Activated CD4-positive, alpha-beta T cell treated with anti-CD3 and anti-CD28 coated beads for 1 hour (primary cell): ENCODE results near the gene PNN.
"Not testable (repeated sequence)": the region's sequence is repeated elsewhere in the genome, so short reads cannot be mapped to it uniquely, and the experiment has no call there.

ENCODE experiments used
- DNase-seq: peaks from one replicate; pipeline ENCODE4 v3.0.0-alpha.2; 2020

The PNN gene

DNA sequence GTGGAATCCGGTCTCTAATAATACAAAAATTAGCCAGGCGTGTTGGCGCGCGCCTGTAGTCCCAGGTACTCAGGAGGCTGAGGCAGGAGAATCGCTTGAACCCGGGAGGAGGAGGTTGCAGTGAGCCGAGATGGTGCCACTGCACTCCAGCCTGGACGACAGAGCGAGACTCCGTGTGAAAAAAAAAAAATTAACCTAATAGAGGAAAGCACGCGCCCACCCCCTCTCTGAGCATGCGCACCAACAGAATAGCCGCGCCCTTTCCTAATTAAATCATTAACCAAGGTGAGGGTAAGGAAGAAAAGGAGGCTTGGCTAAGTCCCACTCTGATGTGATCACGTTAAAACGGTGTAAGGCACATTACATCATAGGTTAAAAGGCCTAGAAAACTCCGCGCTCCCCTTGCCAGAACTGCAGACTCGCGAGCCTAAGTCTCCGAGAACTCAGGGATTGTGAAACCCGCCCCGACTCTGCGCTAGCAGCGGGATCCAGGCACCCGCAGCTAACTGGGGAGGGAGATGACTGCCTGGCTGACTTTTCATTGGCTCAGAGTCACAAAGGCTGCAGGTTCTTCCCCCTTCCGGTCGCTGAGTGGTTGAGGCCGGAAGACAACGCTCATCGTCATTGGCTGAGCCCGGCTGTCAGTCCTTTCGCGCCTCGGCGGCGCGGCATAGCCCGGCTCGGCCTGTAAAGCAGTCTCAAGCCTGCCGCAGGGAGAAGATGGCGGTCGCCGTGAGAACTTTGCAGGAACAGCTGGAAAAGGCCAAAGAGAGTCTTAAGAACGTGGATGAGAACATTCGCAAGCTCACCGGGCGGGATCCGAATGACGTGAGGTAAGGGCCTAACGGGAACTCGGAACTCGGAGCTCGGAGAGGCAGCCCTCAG lies at the start of gene PNN:
Gene PNN (plus strand): TSS at position 695 of the 885 bp plus-strand sequence. CDS start 26 bp downstream, at position 721.
- peak; percentile 95 for DNase-seq

DNA sequence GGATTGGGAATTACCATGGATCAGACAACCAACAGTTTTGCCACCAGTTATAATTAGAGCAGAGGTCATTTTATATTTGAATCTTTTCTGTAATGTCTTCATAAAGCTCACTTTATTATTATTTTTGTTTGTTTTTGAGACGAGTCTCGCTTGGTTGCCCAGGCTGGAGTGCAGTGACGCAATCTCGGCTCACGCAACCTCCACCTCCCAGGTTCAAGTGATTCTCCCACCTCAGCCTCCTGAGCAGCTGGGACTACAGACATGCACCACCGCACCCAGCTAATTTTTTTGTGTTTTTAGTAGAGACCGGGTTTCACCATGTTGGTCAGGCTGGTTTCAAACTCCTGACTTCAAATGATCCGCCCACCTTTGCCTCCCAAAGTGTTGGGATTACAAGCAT lies 37.2 kb upstream of the PNN start:
- not testable (repeated sequence) for DNase-seq

DNA sequence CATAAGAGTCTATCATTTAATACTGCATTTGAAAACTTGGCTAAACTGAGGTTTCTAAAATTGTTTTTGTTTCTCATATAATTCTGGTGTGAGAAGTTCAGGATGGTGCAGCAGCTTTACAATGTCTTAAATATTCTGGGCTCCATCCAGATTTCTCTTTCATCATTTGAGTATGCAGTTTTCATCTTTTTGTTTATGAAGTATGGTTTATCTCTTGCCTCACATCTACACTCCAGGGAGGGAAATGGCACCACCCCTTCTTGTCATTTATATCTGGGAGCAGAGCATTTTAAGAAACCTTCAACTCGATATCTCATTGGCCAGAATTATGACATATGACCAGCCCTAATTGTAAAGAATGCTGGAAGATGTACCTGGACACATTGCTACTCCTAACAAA lies 36.6 kb upstream of the PNN start:
- DNase-seq = no peak

DNA sequence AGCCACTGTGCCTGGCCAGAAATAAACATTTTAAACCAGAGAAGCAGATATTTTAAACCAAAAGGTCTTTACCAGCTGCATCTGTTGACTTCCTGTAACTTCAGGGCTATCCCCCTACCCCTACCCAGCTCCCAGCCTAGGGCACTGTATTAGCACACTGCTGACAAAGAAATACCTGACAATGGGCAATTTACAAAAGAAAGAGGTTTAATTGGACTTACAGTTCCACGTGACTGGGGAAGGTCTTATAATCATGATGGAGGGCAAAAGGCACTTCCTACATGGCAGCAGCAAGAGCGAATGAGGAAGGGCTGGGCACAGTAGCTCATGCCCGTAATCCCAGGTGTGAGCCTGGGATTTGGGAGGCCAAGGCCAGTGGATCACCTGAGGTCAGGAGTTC lies 34.9 kb upstream of the PNN start:
- no peak for DNase-seq

DNA sequence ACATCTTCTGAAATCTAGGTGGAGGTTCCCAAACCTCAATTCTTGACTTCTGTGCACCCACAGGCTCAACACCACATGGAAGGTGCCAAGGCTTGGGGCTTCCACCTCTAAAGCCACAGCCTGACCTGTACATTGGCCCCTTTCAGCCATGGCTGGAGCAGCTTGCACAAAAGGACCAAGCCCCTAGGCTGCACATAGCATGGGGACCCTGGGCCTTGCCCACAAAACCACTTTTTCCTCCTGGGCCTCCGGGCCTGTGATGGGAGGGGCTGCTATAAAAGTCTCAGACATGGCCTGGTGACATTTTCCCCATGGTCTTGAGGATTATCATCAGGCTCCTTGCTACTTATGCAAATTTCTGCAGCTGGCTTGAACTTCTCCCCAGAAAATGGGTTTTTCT lies 33.4 kb upstream of the PNN start:
- not testable (repeated sequence) for DNase-seq

DNA sequence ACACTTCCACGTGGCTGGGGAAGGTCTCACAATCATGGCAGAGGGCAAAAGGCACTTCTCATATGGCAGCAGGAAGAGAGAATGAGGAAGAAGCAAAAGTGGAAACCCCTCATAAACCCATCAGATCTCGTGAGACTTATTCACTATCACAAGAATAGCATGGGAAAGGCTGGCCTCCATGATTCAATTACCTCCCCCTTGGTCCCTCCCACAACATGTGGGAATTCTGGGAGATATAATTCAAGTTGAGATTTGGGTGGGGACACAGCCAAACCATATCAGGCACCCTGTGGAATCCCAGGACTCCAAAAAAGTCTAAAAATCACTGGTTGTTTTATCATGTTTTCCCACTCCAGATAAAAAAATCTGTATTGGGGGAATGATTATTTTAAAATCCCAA lies 31.8 kb upstream of the PNN start:
- not testable (repeated sequence) for DNase-seq

DNA sequence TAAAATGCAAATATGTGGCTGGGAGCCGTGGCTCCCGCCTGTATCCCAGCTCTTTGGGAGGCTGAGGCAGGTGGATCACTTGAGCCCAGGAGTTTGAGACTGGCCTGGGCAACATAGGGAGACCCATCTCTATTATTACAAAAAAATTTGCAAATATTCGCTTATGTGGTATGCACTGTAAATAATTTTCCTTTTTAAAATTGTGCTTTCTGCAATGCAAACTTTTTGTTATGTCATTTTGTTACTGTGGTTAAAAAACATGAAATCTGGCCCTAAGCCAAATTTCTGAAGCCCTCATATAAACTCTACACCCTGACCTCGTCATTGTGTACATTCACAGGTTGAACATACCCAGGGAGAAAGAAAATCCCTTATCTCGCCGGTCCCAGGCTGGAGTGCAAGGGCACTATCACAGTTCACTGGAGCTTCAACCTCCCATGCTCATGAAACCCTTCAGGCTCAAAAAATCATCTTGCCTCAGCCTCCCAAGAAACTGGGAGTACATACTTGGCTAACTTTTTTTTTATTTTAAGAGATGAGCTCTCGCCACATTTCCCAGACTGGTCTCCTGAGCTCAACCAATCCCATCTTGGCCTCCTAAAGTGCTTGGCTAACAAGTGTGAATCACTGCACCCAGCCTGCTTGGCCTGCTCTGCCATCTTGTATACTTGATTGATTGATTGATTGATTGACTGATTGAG lies 29.6 kb upstream of the PNN start:
- DNase-seq = no peak

DNA sequence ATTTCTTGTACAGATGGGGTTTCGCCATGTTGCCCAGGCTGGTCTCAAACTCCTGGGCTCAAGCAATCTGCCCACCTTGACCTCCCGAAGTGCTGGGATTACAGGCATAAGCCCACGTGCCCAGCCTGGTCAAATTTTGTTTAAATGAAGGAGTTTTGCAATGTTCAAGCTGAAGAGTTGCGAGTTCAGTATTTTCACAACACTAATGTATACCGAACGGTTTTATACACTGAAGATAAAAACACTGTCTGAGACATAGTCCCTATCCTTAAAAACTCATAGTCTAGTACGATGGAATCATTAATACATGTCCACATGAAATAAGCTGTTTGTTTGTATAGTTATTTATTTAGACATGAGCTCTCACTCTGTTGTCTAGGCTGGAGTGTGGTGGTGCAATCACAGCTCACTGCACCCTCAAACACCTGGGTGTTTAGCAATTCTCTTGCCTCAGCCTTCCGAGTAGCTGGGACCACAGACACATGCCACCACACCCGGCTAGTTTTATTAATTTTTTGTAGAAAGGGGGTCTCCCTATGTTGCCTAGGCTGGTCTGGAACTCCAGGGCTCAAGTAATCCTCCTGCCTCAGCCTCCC lies 20.4 kb upstream of the PNN start:
- DNase-seq = no peak

DNA sequence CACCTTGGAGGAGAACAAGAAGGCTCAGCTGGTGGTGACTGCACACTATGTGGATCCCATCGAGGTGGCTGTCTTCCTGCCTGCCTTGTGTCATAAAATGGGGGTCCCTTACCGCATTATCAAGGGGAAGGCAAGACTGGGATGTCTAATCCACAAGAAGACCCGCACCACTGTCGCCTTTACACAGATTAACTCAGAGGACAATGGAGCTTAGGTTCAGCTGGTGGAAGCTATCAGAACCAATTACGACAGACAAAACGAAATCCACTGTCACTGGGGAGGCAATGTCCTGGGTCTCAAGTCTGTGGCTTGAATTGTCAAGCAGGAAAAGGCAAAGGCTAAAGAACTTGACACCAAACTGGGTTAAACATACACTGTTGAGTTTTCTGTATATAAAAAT lies 17.6 kb upstream of the PNN start:
- DNase-seq = no peak

DNA sequence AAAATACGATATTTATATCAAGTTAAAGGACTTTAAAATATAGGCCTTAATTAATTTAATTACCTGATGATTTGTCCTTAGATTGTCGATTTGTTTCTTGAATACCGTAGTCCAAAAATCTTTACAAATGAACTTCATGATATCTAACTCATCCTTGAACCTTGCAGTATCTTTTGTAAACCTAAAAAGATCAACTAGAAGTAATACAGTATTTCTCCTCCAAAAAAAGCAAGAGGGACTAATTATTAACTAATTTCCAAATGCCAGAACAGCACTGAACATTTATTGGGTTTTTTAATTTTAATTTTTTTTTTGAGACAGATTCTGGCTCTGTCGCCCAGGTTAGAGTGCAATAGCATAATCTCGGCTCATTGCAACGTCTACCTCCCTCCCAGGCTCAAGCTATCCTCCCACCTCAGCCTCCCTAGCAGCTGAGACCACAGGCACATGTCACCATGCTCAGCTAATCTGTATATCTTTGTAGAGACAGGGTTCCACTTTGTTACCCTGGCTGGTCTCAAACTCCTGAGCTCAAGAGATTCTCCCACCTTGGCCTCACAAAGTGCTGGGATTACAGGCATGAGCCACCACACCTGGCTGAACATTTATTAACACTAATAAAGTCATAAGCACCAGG lies 16.7 kb upstream of the PNN start:
- DNase-seq = no peak

DNA sequence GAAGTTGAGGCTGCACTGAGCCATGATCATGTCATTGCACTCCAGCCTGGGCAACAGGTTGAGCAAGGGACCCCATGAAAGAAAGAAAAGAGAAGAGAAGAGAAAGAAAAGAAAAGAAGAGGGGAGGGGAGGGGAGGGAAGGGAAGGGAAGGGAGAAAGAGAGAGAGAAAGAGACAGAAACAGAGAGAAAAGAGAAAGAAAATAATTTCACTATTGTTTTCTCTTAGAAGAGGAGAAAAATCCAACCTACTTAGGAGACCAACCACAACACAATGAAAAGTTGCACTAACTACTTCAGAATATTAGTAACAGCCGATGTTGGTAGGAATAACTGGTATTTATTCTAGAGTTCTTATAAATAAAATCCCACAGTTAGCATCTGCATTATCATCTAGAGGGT lies 14.6 kb upstream of the PNN start:
- DNase-seq = no peak

DNA sequence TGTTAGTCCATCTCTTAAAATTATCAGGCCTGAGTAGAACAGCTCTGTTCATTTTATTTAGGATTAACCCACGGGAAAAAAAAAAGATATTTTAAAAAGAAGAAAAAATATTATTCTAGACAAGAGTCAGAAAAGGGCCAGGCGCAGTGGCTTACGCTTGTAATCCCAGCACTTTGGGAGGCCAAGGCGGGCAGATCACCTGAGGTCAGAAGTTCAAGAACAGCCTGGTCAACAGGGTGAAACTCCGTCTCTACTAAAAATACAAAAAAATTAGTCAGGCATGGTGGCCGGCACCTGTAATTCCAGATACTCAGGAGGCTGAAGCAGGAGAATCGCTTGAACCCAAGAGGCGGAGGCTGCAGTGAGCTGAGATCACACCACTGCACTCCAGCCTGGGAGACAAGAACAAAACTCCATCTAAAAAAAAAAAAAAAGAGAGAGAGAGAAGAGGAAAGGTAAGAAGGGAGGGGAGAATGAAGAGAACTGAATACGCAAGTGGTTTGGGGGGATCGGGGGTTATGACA lies 7.2 kb upstream of the PNN start:
- DNase-seq = not testable (repeated sequence)

DNA sequence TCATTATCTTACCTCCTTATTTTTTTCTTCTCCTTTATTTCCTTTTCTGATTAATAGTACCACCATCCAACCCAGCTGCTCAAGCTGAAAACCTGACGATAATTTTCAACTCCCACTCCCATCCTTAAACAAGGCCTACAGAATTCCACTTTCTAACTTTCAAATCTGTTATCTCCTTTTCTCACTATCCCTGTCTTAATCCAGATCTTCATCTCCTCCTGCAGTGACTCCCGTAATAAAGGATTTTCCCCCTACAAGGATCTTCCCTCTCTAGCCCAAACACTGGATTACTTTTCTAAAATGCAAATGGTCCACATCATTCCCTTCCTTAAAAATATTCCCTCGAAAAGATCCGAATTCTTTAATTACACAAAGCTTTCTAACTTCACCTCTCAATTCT lies 6.5 kb upstream of the PNN start:
- DNase-seq = no peak

DNA sequence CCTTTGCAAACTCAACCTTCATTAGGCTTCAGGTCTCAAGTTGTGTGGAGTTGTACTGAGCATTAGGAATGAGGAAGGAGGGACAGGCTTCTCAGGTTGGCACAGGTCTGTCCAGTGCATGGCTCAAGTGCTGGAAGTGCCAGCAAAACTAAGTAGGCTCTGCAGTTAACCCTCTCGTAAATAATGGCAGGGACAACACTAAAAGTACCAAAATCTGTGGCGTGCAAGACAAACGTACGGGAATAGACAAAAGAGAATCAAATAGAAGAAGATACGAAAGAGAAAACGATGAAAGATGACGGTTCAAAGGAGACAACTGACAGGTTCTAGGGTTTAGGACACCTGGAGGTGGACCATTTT lies 5.5 kb upstream of the PNN start:
- DNase-seq = no peak

DNA sequence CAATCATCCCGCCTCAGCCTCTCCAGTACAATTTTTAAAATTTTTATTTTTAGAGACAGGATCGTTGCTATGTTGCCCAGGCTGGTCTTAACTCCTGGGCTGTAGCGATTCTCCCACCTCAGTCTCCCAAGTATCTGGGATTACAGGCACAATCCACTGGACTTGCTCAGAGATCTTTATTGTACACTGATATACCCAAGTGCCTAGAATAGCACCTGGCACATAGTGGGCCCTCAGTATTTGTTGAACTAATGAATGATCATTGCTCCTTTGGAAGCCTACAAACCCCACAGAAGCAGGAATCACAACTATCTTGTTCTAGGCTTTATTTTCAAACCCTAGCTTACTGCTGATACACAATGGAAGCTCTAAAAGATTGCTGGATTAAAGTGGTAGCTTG lies 1.9 kb upstream of the PNN start:
- DNase-seq = no peak

DNA sequence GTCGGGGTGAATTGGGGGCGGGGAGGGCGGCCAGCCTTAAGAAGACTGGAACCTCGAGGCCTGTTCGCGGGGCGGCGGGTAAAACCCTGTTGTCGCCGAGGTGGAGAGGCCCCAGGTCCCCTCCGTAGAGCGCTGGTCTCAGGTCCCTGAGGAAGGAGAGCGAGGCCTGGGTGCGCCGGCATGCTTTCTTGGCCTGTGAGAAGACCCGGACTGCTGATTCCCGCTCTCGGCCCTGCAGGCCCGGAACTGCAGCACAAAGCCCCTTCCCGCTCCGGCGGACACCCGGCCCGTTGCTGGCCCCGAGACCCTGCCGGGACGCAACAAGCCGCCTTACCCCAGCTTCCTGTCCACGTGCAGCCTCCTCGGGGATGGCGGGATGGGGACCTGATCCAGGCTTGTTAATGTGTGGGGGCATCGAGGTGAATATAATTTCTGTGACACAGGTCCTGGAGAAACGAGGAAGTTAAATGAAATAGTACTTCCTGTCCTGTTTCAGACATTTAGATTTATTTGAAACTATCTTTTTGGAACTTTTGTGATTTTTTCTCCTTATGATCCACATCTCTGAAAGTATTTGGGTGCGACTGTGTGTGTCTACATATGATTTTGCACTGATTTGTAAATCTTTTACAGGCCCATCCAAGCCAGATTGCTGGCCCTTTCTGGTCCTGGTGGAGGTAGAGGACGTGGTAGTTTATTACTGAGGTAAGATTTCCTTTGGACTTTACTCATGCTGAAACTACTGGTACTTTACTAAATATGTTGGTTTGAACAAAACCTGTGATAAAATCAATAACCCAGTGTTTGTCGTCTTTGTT lies 600 bp downstream of the PNN start:
- DNase-seq = no peak

DNA sequence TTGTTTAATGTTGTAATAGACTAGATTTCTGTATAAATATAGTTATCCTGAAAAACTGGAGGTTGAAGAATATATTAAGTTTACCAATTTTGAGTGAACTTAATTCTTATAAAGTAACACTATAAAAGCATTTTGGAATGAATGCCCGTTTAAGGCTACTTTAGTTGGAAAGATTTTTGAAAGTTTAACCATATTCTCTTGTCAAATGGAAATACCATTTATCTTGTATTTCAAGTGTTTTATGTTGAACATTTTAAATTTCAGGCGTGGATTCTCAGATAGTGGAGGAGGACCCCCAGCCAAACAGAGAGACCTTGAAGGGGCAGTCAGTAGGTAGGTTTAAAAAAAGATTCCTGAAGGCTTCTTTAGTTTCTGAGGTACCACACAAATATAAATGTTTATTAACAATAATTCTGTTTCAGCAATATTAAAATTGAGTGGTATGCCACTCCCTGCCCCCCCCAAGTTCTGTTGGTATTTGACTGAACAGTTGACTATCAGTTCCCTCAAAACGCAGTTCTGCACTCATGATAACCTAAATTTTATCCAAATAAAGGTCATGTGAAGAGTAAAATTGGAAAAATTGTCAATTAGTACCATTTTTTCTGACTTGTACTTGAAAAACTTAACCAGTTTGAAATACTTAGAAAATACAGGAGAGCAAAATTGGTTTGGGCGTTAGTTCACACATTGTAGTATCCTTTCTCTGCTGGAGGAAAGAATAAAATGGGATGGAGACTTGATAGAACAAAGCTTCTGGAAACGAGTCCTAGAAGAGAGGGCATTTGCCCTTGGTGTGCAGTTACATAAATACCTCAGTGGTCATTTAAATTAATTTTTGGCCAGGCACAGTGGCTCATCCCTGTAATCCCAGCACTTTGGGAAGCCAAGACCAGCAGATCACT lies 1.5 kb downstream of the PNN start:
- no peak for DNase-seq

DNA sequence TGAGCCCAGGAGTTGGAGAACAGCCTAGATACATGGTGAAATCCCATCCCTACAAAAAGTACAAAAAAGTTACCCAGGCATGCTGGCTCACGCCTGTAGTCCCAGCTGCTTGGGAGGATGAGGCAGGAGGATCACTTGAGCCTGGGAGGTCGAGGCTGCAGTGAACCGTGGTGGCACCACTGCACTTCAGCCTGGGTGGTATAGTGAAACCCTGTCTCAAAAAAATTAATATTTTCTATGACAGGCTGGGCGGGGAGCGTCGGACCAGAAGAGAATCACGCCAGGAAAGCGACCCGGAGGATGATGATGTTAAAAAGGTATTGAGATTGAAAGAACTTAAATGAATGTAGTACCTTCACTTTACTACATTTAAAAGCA lies 2.1 kb downstream of the PNN start:
- no peak for DNase-seq

DNA sequence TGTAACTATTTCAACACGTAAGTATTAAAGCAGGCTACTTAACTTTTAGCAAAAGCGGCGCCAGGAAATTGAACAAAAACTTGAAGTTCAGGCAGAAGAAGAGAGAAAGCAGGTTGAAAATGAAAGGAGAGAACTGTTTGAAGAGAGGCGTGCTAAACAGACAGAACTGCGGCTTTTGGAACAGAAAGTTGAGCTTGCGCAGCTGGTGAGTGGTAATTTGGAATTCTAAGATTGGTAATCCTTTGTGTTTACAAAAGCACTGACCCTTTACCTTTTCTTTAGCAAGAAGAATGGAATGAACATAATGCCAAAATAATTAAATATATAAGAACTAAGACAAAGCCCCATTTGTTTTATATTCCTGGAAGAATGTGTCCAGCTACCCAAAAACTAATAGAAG lies 4.0 kb downstream of the PNN start:
- DNase-seq = no peak

DNA sequence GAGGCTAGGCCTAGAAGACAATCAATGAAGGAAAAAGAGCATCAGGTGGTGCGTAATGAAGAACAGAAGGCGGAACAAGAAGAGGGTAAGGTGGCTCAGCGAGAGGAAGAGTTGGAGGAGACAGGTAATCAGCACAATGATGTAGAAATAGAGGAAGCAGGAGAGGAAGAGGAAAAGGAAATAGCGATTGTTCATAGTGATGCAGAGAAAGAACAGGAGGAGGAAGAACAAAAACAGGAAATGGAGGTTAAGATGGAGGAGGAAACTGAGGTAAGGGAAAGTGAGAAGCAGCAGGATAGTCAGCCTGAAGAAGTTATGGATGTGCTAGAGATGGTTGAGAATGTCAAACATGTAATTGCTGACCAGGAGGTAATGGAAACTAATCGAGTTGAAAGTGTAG lies 5.5 kb downstream of the PNN start:
- no peak for DNase-seq

DNA sequence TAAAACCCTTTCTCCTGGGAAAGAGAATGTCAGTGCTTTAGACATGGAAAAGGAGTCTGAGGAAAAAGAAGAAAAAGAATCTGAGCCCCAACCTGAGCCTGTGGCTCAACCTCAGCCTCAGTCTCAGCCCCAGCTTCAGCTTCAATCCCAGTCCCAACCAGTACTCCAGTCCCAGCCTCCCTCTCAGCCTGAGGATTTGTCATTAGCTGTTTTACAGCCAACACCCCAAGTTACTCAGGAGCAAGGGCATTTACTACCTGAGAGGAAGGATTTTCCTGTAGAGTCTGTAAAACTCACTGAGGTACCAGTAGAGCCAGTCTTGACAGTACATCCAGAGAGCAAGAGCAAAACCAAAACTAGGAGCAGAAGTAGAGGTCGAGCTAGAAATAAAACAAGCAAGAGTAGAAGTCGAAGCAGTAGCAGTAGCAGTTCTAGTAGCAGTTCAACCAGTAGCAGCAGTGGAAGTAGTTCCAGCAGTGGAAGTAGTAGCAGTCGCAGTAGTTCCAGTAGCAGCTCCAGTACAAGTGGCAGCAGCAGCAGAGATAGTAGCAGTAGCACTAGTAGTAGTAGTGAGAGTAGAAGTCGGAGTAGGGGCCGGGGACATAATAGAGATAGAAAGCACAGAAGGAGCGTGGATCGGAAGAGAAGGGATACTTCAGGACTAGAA lies 6.1 kb downstream of the PNN start:
- no peak for DNase-seq
